Spinal cord (tissue), 10 donors: ENCODE data around the gene KRTAP4-1. TPM values are rescaled to one million over a fixed set of nuclear protein-coding genes. Genes with fewer than 3 reads are reported as not detected.
A peak's percentile ranks its signal among the peaks of the same experiment; 100 is the strongest.
"Not testable (repeated sequence)": the region's sequence is repeated elsewhere in the genome, so short reads cannot be mapped to it uniquely, and the experiment has no call there.

Experiments
- DNase-seq, 6 donors: peaks; one replicate each; pipeline versions ENCODE4 v3.0.0 to v3.0.0-alpha.2; 2013 to 2015; ENCODE audit warnings: low spot score in 6 of 6, low read depth in 4 of 6
- H3K27ac ChIP-seq: one replicate; pipeline ENCODE4 v1.5.1; 2013; ENCODE audit warnings: low read depth, low read length, control low read depth
- H3K27me3 ChIP-seq: one replicate; pipeline ENCODE4 v1.6.1; 2013; ENCODE audit warnings: low read length; ENCODE audit not compliant: control insufficient read depth, insufficient read depth
- H3K36me3 ChIP-seq: one replicate; pipeline ENCODE4 v1.6.1; 2013; ENCODE audit warnings: low read length; ENCODE audit not compliant: control insufficient read depth, insufficient read depth
- H3K4me1 ChIP-seq: one replicate; pipeline ENCODE4 v1.6.1; 2013; ENCODE audit warnings: low read length; ENCODE audit not compliant: control insufficient read depth, insufficient read depth
- H3K4me3 ChIP-seq: one replicate; pipeline ENCODE4 v1.5.1; 2013; ENCODE audit warnings: low read depth, low read length, control low read depth
- H3K9me3 ChIP-seq: one replicate; pipeline ENCODE4 v1.6.1; 2013; ENCODE audit warnings: low read length; ENCODE audit not compliant: control insufficient read depth, insufficient read depth
- WGBS: methylation state at CpG from one replicate; pipeline ENCODE4 v1.1.5; 2013; ENCODE audit warnings: missing lambda C conversion rate; ENCODE audit not compliant: insufficient coverage; 5-methylcytosine and 5-hydroxymethylcytosine counted together
- polyA plus RNA-seq, 2 donors: library from polyadenylated mRNA; unstranded; fragments of 120-200 nt; gene quantifications; one replicate each; pipeline ENCODE4 v1.2.1, GENCODE V29; 2013; ENCODE audit not compliant: insufficient read length in 2 of 2
- total RNA-seq, 2 donors: library from RNA; depleted of rRNA in 1 of 2; stranded (reverse); fragments of 120-200 nt in 1 of 2; fragments of >200 nt in 1 of 2; gene quantifications; one replicate each; pipeline versions ENCODE4 v1.2.3 to v1.2.4, GENCODE V29; 2013 to 2014
- donor health status: healthy.

KRTAP4-1 gene
- total and polyA plus RNA-seq, 4 donors = not detected

GRCh38 chr17:41211845-41212466 lies 27.2 kb upstream of the KRTAP4-1 start:
- peak in 2 of 6 donors; percentile 29 to 56 for DNase-seq

DNA sequence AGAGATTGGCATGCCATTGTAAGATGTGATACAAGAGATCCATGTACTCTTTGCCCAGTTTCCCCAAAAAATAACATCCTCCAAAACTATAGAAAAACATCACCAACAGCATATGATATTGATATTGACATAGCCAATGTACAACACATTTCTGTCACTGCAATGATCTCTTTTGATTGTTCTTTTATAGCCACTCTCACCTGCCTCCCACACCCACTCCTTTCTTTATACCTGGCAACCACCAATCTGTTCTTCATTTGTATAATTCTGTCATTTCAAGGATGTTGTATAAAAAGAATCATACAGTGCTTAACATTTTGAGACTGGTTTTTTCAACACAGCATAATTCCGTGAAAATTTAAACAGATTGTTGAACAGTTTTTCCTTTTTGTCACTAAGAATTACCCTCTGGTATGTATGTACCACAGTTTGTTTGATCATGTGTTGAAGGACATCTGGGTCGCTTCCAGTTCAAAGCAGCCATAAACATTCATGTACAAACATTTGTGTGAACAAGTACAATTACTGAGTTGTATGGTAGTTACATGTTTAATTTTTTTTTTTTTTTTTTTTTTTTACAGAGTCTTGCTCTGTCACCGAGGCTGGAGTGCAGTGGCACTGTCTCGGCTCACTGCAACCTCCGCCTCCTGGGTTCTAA lies 14.8 kb upstream of the KRTAP4-1 start:
- no peak overlapping the region for H3K4me3 ChIP-seq
- no peaks in the 10 kb centered on the region for H3K27me3 ChIP-seq
- DNase-seq = peak in 1 of 6 donors; percentile 79
- H3K36me3 ChIP-seq = no peaks in the 10 kb centered on the region
- H3K4me1 ChIP-seq = no peaks in the 10 kb centered on the region
- 92% methylated on average over 2 of the region's 5 CpGs for WGBS
- no peaks in the 10 kb centered on the region for H3K9me3 ChIP-seq
- no peak overlapping the region for H3K27ac ChIP-seq

More at GRCh38 chr17:41211845-41212466, 27.2 kb upstream of the KRTAP4-1 start:
- 50% methylated on average over 1 of the region's 1 CpG for WGBS
- Histone ChIP-seq H3K27ac (no peak overlapping the region), H3K27me3 (no peaks in the 10 kb centered on the region), H3K9me3 (no peaks in the 10 kb centered on the region), H3K4me1 (no peaks in the 10 kb centered on the region), H3K36me3 (no peaks in the 10 kb centered on the region), H3K4me3 (no peak overlapping the region)

GRCh38 chr17:41196068-41196467 lies 11.4 kb upstream of the KRTAP4-1 start:
- DNase-seq = no peak
- no peaks in the 10 kb centered on the region for H3K27me3 ChIP-seq
- H3K36me3 ChIP-seq = no peaks in the 10 kb centered on the region
- no peaks in the 10 kb centered on the region for H3K4me1 ChIP-seq
- H3K4me3 ChIP-seq = no peak overlapping the region
- no peaks in the 10 kb centered on the region for H3K9me3 ChIP-seq
- H3K27ac ChIP-seq = no peak overlapping the region
- no CpG with 5 or more reads among the region's 1 CpG for WGBS

- WGBS = 84% methylated on average over 3 of the region's 3 CpGs
- Histone ChIP-seq H3K4me3 (no peak overlapping the region), H3K36me3 (no peaks in the 10 kb centered on the region)
Measured at GRCh38 chr17:41190328-41190727, 5.6 kb upstream of the KRTAP4-1 start.

DNA sequence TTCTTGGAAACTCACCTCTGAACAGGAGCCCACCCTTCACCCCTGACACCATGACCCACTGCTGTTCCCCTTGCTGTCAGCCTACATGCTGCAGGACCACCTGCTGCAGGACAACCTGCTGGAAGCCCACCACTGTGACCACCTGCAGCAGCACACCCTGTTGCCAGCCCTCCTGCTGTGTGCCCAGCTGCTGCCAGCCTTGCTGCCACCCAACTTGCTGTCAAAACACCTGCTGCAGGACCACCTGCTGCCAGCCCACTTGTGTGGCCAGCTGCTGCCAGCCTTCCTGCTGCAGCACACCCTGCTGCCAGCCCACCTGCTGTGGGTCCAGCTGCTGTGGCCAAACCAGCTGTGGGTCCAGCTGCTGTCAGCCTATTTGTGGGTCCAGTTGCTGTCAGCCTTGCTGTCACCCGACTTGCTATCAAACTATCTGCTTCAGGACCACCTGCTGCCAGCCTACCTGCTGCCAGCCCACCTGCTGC lies 5.2 kb upstream of the KRTAP4-1 start, which contains the start of gene KRTAP9-1:
Gene KRTAP9-1, plus strand, starts transcription at position 51 of the 482 bp plus-strand sequence. Its CDS starts 0 bp downstream, at position 51.
- H3K36me3 ChIP-seq, H3K4me1 ChIP-seq, H3K4me3 ChIP-seq, H3K27me3 ChIP-seq, H3K9me3 ChIP-seq, H3K27ac ChIP-seq, DNase-seq: not testable (repeated sequence)
- 71% methylated on average over 1 of the region's 1 CpG for WGBS

More at GRCh38 chr17:41190328-41190727, 5.6 kb upstream of the KRTAP4-1 start:
- DNase-seq = no peak
- no peaks in the 10 kb centered on the region for H3K9me3 ChIP-seq
- H3K27me3 ChIP-seq = no peaks in the 10 kb centered on the region
- H3K4me1 ChIP-seq = no peaks in the 10 kb centered on the region
- no peak overlapping the region for H3K27ac ChIP-seq

- Histone ChIP-seq H3K4me1 (no peaks in the 10 kb centered on the region), H3K27ac (no peak overlapping the region), H3K9me3 (no peaks in the 10 kb centered on the region), H3K36me3 (no peaks in the 10 kb centered on the region), H3K4me3 (no peak overlapping the region), H3K27me3 (no peaks in the 10 kb centered on the region)
- DNase-seq = no peak
- 68% methylated on average over 2 of the region's 2 CpGs for WGBS
Measured at GRCh38 chr17:41186872-41187271, 2.2 kb upstream of the KRTAP4-1 start.

- no peak overlapping the region for H3K4me3 ChIP-seq
- 100% methylated on average over 1 of the region's 1 CpG for WGBS
- no peak for DNase-seq
- H3K27me3 ChIP-seq = no peaks in the 10 kb centered on the region
- no peaks in the 10 kb centered on the region for H3K4me1 ChIP-seq
- H3K36me3 ChIP-seq = no peaks in the 10 kb centered on the region
- no peak overlapping the region for H3K27ac ChIP-seq
- no peaks in the 10 kb centered on the region for H3K9me3 ChIP-seq
Measured at GRCh38 chr17:41185001-41185400, 290 bp upstream of the KRTAP4-1 start.

DNA sequence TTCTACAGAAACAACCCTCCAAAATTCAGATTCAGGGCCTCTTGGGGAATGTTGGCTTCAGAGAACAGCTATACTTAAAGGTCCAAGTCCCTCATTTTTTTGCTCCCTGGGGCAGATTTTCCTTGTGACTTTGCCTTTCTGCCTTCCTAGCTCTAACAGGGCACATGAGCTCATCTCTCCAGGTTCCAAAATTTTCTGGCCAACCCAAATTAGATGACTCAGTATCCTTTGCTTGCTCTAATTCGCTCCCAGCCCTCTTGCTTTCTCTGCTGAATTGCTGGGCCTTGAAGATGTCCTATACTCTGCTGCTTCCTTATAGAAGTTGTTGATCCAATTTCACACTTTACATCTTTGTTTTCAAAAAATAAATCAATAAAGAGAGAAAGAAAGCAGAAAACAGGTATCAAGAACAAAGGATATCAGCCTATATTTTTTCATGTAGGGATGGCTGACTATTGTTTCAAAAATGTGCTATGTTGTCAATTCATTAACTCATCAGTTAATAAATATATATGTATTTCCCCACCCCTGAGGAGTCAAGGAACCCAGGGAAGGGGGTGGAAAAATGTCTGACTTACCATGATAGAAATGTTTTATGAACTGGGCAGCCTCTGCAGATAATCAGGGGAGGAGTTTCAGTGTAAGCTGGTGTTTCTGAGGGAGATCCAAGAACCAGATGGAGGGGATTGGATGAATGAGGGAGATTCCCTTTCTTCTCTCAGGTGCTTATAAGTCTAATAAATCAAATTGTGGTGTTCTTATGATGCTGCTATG lies 5.7 kb downstream of the KRTAP4-1 start:
- no peak overlapping the region for H3K27ac ChIP-seq
- DNase-seq = no peak
- no peaks in the 10 kb centered on the region for H3K36me3 ChIP-seq
- no peak overlapping the region for H3K4me3 ChIP-seq
- WGBS = 80% methylated on average over 1 of the region's 1 CpG
- H3K9me3 ChIP-seq = no peaks in the 10 kb centered on the region
- no peaks in the 10 kb centered on the region for H3K27me3 ChIP-seq
- no peaks in the 10 kb centered on the region for H3K4me1 ChIP-seq

DNA sequence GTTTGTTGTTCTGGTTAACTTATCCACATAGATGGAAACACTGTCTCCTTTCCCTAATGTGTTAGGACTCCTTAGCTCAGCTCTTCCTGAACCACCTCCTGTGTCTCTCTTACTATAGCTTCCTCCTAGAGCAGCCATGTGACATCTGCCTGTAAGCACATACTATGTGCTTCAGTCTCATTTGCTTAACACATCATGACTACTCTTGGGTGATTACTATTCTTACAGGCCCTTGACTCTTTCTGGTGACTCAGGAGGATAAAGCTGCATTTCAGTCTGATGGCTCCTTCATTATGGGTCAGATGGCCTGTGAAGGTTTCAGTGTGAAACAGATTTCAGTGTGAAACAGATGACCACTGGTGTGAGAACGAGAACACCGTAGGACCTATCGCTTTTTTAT lies 6.4 kb downstream of the KRTAP4-1 start:
- H3K27me3 ChIP-seq = no peaks in the 10 kb centered on the region
- no peak overlapping the region for H3K27ac ChIP-seq
- no peak for DNase-seq
- H3K36me3 ChIP-seq = no peaks in the 10 kb centered on the region
- no peak overlapping the region for H3K4me3 ChIP-seq
- no peaks in the 10 kb centered on the region for H3K4me1 ChIP-seq
- no CpG with 5 or more reads among the region's 3 CpGs for WGBS
- H3K9me3 ChIP-seq = no peaks in the 10 kb centered on the region
